Measurements from ENCODE around the gene RHOA.
"Not testable (repeated sequence)": the region's sequence is repeated elsewhere in the genome, so short reads cannot be mapped to it uniquely, and the experiment has no call there.

Gene RHOA

DNA sequence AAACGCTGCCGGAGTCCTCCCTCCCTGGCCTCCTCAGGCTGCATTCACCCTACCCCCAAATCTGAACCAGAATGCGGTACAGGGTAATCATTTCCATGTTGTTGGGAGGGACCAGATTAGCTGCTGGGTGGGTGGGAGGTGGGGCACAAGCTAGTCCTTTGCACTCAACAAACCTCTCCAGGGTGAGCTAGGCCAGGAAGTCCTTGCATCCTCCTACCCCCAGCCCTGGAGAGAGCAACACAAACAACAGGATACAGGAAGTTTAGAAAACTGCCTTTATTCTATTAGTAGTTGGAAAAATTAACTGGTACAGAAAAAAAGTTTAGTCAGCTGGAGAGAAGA is 52.9 kb downstream of the RHOA start:
- DNase-seq = no peak

DNA sequence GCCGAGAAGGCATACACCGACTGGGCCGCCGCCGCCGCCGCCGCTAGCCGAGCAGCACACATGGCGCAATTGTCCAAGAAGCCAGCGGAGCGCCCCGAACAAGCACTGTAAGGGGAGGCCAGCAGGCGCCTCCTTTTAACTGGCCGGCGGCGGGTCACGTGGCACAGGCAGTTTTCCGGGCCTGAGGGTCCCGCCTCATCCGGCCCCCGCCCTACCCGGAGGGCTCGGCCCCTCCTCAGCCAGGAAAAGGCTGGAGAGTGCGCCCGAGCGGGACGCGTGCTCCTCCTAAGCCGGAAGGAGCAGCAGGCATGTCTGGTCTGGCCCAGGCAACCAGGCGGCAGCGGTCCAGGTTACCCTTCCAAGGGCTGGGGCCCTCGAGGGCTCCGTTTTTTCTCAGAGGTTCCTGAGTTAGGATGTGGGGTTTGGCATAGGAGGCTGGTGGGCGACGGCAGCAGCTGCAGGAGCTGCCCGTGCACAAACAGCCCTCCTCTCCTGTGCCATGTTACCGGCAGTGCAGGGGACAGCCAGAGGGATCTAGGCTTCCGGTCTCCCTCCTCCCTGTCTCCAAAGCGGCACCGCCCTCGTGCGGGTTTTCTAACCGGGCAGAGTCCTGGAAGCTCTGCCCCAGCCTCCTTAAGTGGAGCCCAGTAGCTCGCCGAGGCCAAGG is 53.4 kb downstream of the RHOA start, which contains the start of gene GPX1:
Gene GPX1 (minus strand): TSS at position 137 of the 667 bp plus-strand sequence. CDS start 75 bp downstream, at position 62.
- peak; percentile 88 to 95 for DNase-seq

DNA sequence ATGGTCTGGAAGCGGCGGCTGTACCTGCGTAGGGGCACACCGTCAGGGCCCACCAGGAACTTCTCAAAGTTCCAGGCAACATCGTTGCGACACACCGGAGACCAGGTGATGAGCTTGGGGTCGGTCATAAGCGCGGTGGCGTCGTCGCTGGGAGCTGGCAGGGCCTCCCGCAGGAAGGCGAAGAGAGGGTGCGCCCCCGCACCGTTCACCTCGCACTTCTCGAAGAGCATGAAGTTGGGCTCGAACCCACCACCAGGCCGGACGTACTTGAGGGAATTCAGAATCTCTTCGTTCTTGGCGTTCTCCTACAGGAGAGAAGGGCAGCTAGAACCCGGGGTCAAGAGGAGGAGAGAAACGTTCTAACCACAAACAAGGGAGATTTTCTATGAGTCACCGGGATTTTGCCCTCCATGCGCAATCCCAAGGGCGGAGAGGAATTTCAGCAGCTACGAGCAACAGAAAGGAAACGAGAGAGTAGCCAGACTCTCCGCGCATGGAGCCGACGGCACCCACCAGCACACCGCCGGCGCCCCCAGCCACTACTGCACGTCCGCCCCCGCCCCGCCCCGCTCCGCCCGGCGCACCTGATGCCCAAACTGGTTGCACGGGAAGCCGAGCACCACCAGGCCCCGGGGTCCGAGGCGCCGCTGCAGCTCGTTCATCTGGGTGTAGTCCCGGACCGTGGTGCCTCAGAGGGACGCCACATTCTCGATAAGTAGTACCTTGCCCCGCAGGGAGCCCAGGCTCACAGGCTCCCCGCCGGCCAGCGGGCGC is 54.1 kb downstream of the RHOA start:
- peak in 1 of 2 experiments; percentile 4 for DNase-seq

DNA sequence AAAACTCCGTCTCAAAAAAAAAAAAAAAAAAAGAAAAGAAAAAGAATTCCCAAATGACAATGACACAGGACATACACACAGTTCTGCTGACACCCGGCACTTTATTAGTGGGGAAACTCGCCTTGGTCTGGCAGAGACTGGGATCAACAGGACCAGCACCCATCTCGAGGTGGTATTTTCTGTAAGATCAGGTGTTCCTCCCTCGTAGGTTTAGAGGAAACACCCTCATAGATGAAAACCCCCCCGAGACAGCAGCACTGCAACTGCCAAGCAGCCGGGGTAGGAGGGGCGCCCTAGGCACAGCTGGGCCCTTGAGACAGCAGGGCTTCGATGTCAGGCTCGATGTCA is 54.7 kb downstream of the RHOA start:
- not testable (repeated sequence) for DNase-seq

DNA sequence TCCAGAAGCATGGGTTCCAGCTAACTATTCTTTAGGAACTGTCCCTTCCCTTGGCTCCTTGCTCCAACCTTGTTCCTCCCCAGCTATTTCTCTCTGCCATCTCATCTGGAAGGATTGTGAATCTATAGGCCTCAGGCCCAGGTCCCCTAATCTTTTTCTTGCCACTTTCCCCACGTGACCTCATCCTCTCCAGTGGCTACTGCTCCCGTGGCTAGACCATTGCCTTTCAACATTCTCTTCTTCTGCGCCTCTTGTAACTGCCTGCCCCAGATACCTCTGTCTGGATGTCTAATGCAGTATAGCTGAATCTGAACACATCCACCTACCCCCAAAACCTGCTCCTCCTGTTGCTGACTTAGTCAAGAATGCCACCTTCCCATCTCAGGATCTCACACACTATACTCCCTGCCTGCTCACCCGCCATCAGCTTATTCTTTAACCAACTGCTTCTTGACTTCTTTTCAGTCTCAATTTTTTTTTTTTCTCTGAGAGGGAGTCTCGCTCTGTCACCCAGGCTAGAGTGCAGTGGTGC is 58.8 kb downstream of the RHOA start:
- DNase-seq = no peak

DNA sequence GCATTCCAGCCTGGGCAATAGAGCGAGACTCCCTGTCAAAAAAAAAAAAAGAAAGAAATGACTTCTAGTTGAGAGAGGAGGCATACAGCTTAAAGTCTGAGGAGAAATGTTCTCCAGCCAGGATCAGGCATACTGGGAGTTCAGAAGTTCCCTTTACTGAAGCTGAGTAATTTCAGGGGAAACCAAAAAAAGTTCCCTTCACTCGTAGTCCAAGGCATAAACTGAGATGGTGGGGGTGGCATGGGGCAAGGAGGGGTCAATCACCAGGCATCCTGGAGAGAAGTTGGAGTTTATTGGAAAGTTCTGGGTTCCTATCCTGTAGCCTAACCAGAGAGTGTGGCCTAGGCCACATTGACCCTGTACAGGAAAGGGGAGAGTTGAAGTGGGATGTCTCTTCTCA is 59.5 kb downstream of the RHOA start:
- DNase-seq = no peak

DNA sequence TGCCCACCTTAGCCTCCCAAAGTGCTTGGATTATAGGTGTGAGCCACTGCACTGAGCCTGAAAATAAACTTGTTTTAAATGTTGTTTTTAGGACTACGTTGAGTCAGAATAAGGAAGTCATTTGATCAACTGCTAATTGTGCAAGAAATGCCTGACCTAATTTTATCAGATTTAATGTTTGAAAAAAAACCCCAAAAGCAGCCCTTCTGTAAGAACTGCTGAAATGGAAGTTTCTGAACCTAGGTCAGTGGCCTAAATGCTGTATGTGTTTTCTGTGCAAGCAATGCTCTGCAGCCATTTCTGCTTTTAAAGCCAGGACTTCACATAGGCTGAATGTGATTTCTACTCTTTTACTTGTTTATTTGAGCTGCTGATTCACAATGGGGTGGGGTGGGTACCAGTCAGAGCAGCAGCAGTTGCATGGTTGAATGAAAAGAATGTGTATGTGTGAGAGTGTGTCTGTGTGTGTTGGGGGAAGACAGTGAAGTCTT is 60.2 kb downstream of the RHOA start:
- DNase-seq = no peak

DNA sequence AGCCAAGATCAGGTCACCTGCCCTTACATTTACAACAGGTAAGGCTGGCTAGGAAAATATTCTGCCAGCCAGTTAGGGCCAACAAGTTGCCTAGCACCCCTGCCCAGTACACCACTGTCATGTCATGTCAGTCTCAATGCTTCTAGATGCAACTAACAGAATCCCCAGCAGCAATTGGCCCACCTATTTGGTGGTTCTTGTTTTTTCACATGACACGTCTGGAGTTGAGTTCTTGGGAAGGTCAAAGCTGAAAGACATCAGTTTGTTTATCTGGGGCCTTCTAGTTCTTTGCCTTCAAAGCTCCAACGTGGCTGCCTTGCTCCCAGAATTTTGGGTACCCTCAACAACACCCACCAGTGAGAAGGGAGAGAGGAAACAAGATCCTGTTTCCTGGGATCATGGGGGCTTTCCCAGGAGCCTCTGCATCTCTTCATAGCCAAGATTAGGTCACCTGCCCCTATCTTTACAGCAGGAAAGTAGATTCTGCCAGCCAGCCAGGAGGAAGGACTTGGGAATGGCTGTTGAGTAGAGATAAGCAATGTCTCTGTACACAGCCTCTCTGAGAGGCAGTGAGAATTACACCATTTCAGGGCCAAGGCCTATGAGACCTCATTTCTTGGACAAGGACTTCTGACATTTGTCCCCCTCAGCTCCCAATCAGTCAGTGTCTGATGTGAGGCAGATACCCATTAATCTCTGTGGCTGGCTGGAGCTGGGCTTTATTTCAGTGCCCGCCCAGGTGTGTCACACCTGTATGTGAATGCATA is 62.2 kb downstream of the RHOA start:
- no peak for DNase-seq

DNA sequence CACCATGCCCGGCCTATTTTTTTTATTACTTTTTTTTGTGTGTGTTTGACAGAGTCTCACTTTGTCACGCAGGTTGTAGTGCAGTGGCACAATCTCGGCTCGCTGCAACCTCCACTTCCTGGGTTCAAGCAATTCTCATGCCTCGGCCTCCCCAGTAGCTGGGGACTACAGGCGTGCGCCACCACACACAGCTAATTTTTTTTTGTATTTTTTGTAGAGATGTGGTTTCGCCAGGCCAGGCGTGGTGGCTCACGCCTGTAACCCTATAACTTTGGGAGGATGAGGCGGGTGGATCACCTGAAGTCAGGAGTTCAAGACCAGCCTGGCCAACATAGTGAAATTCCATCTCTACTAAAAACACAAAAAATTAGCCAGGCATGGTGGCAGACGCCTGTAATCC is 63.4 kb downstream of the RHOA start:
- DNase-seq = not testable (repeated sequence)

DNA sequence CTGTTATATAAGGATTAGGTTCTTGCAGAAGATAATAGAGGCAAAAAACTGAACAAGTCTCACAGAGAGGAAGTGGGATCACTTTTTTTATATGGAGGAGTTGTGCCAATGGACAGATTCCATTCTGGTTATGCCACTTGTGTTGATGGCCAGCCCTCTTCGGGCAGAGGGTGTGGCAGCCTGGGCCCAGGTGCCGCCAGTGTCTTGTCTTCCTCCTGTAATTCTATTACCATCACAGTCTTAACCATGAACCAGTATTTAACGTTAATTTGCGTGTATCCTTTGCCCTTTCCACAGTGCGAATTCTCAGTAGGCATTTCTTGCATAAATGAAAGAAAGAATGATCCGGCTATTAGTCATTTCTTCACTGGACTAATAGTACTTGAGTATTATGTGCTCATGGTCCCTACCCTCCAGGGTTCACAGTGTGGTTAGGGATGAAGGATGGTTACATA is 65.0 kb downstream of the RHOA start:
- DNase-seq = no peak

DNA sequence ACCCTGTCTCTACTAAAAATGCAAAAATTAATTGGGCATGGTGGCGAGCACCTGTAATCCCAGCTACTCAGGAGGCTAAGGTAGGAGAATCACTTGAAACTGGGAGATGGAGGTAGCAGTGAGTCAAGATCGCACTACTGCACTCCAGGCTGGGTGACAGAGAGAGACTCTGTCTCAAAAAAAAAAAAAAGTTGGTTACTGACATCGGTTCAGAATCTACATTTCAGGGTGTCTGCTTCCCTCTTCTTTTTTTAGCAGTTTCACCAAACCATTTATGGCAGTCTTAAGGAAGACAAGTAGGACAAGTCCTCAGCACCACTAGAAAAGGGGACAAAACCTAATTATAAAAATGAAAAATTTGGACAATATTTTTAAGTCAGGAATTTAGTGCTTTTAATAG is 68.6 kb downstream of the RHOA start:
- no peak for DNase-seq

DNA sequence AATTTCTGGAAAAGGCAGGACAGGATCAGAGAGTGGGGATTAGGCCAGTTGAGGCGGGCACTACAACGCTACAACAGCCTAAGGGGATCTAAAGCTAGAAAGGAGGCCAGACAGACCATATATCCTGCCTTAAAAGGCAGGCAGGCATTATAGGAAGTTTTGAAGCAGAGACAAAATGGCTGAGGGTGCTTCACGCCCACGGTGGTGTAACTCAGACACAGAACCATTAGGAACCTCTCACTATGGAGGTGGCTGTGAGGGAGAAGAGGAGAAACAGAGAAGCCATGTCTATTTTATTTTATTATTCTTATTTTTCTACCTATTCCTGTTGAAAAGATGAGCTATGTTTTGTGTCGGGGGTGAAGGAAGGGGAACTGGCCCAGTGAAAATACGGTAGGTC is 69.8 kb downstream of the RHOA start:
- DNase-seq = no peak

DNA sequence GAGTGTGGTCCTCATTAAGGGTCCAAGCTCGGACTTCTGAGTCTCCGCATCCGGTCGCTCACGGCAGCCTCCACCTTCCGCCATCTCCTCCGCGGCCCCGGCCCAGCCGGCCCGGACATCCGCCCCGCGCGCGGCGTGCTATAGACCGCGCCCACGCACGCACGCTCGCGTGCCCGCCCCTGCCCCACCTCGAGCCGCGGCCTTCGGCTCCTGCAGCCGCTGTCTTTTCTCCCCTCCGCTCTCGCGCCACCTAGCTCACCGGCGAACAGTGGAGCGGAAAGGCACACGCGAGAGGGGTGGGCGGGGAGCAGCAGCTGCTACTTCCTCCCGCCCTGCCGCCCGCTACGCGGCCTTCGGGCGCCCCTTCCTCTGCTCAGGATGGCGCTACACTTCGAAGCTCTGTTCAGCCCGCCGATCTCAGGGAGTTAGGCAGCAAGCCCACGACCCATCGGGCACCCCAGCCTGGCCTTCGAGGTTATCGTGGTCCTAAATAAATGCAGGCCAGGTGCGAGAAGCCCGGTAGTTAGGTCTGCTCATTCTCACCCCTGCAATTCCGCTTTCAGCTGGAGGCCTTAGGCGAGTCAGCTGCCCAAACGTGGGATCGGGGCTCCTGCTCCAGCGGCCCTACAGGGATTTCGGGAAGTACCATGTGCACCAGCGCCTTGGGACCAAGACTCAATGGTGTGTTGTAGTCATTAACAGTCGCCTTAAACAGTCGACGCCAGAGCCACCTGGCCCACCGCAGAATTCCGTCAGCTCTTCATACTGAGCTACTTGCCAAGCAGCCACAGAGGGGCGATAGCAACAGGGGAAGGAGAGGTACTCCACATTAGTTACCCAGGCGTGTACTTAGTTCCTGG is 71.6 kb downstream of the RHOA start, which contains the start of gene USP4:
Gene USP4 (minus strand): TSS at position 113 of the 860 bp plus-strand sequence. CDS start 29 bp downstream, at position 84.
- peak; percentile 24 to 80 for DNase-seq

DNA sequence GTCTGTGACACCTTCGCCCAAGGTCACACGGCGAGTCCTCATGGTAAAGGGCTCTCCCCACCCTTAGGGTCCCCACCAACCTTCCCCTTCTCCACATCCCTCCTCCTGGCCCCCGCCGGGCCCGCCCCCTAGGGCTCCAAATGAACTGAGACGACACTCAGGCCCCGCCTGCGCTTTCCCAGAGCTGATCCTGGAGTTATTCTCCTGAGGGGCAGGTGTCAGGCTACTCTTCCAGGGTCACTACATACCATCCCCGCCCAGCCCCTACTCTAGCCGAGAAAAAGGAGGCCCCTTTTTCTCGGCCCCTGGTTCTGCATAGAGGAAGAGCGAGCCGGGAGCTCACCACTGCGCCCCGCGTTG is 72.2 kb downstream of the RHOA start:
- no peak for DNase-seq

DNA sequence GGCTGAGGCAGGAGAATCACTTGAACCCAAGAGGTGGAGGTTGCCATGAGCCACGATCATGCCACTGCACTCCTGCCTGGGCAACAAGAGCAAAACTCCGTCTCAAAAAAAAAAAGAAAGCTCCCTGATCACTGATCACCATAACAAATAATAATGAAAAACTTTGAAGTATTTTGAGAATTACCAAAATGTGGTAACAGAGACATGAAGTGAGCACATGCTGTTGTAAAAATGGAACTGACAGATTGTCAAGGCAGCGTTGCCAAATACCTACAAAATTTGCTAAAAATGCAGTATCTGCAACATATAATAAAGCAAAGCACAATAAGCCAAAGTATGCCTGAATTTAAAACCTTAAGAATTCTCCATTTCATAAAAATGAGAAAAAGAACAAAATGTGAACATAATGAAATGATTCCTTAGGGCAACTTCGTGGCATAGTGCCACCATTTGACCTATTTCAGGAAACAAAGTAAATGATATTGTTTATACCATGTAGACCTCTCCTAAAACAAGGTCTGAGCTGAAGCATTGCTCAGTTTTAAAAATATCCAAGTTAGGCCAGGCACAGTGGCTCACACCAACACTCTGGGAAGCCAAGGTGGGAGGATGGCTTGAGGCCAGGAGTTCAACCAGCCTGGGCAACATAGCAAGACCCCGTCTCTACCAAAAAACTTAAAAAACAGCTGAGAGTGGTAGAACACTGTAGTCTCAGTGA is 77.7 kb downstream of the RHOA start:
- DNase-seq = no peak

DNA sequence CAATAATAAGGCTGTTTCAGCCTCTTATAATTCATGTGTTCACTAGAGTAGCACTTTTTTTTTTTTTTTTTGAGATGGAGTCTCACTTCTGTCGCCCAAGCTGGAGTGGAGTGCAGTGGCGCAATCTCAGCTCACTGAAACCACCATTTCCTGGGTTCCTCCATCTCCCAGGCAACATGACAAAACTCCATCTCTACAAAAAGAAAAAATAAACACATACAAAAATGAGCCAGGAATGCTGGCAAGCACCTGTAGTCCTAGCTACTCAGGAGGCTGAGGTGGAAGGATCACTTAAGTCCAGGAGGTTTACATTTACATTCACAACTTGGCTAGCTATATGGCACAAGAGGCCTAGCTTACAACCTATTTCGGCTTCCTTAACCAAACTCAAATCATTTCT is 78.7 kb downstream of the RHOA start:
- no peak for DNase-seq

DNA sequence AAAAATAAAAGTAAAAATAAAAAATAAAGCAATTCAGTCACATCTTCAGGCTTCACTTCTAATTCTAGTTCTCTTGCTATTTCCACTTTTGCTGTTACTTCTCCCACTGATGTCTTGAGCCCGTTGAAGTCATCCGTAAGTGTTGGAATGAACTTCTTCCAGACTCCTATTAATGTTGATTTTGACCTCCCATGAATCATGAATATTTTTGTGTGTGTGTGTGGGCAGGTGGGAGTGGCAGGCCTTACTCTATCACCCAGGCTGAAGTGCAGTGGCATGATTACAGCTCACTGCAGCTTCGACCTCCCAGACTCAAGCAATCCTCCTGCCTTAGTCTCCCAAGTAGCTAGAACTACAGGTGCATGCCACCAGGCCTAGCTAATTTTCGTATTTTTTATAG is 82.6 kb downstream of the RHOA start:
- DNase-seq = no peak

DNA sequence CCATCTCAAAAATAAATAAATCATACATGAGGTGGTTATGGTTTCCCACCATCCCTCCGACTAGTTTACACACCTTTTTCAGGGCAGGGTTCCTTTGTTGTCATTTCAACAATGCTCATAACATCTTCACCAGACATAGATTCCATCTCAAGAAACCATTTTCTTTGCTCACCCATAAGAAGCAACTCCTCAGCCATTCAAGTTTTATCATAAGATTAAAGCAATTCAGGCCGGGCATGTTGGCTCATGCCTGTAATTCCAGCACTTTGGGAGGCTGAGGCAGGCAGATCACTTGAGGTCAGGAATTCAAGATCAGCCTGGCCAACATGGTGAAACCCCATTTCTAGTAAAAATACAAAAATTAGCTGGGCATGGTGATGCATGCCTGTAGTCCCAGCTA is 83.4 kb downstream of the RHOA start:
- not testable (repeated sequence) for DNase-seq

DNA sequence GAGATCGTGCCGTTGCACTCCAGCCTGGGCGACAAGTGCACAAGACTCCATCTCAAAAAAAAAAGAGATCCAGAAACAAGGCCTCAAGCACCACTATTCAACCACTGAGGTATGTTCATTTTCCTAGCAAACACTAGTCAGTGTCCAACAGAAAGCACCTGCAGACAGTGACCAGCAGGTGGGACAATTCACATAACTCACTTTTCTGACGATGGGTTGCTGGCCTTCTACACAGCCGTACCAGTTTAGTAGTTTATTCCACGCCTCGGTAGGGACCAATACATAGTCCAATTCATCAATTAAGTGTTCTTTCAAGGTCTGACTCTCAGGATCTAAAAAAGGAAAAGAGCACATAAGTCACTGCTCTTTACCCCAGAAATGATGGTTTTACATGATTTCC is 84.3 kb downstream of the RHOA start:
- no peak for DNase-seq

DNA sequence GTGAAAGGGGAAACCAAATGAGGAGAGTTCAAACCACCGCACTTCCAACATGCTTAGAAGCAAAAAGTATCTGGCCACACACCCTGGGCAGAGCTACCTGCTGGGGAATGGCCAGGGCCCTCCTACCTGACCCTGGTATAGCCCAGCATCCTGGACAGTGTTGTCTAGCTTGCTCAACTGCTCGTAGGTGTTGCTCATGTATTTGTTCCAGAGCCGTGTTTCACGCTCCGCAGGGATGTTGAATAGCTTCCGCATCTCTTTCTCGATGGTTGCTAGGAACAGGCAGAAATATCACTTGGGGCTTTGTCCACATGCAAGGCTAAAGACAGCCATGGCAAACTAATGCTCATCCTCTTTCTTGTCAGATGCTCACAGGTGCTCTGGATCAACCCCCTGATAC is 87.0 kb downstream of the RHOA start:
- DNase-seq = no peak

DNA sequence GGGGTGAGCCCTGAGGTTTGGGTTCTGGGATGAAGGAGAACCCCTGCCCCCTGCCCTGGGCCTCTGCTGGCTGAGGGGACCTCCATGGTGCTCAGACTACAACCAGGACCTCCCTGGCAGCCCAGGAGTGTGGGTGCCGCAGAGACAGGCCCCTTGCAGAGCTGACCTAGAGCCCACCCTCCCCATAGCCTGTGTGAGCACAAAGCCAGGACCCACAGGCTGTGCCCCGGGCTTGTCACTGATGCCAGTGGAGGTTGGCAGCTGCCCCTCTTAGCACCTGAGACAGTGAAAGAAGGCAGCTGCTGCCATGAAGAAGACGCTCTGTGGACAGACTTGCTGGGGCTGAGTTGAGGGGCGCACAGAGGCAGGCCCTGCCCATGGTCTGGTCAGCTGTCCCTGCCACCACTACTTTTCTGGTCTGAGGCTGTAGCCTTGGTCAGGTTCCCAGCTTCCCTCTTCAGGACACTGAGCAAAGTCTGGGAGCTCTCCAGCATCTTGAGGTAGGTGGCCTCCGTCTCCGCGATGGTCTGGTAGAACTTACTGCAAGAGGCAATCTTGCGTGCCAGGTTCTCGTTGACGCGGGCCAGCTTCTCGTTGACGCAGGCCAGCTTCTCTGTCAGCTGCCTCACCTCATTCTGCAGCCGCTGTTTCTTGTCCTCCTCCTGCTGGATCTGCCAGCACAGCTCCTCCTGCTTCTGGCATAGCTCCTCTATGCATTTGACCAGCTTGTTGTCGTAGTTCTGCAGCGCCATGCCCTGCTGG is 94.9 kb downstream of the RHOA start:
- no peak for DNase-seq
